ENCODE measurements around the gene SMAD6. TPM values are rescaled to one million over a fixed set of nuclear protein-coding genes. Genes with fewer than 3 reads are reported as not detected.

Gene SMAD6
- total RNA-seq, 2 donors from 2014 or later, result 190 to 213 TPM

DNA sequence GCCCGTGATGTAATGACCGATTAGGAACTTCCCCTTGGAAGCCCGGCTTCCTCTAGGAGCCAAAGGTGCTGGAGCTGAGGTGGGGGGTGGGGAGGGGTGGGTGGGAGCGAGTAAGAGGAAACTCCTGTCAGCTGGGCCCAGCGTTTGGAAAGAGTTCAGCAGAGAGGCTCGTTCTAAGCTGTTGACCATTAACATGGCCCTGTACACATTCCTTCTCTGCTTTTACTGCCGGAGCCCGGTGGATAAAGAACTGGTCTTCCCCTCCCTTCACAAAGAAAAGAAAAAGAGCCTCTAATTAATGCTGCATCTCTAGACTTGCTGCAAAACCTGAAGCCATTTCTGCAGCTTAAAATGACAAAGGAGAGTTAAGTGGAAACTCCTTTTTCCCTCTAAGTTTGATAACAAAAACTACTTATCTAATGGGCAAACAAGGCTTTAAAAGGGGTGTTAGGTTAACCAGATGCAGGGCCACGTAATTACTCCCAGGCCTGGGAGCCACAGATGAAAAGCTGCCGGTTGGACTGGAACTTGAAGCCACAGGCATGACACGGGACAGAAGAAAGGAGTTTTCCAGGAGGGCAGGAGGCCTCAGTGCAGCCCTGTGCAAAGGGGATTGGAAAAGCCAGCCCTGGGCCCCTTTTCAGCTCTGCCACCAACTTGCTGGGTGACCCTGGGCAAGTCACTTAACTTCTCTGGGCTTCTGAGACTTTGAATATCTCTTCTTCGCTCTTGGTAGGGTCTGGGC lies 71.3 kb downstream of the SMAD6 start:
- TF ChIP-seq, protein P1, sequence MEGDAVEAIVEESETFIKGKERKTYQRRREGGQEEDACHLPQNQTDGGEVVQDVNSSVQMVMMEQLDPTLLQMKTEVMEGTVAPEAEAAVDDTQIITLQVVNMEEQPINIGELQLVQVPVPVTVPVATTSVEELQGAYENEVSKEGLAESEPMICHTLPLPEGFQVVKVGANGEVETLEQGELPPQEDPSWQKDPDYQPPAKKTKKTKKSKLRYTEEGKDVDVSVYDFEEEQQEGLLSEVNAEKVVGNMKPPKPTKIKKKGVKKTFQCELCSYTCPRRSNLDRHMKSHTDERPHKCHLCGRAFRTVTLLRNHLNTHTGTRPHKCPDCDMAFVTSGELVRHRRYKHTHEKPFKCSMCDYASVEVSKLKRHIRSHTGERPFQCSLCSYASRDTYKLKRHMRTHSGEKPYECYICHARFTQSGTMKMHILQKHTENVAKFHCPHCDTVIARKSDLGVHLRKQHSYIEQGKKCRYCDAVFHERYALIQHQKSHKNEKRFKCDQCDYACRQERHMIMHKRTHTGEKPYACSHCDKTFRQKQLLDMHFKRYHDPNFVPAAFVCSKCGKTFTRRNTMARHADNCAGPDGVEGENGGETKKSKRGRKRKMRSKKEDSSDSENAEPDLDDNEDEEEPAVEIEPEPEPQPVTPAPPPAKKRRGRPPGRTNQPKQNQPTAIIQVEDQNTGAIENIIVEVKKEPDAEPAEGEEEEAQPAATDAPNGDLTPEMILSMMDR (conservative IDR thresholded peaks at IDR 0.05), result no peak
- no peaks in the 10 kb centered on the region for H3K27me3 Mint-ChIP-seq (ENCODE audit: insufficient read depth)
- Histone ChIP-seq H3K9me3 (ENCODE audit: control insufficient read depth, low read length) (no peaks in the 10 kb centered on the region), H3K27me3 (ENCODE audit: control insufficient read depth, insufficient read depth, low read length, poor library complexity, severe bottlenecking) (no peaks in the 10 kb centered on the region), H3K9ac (ENCODE audit: extremely low read depth, low read length, poor library complexity, severe bottlenecking) (peak overlapping the region; percentile 50), H3K27ac (ENCODE audit: low read depth, low read length) (peak overlapping the region; percentile 96), H3K4me1 (ENCODE audit: control insufficient read depth, insufficient read depth, low read length) (peaks cover 40% of the 10 kb centered on the region), H3K36me3 (ENCODE audit: control insufficient read depth, insufficient read depth, low read length) (peaks cover 58% of the 10 kb centered on the region), H3K4me3 (ENCODE audit: low read length) (peak overlapping the region; percentile 56)
- H3K36me3 Mint-ChIP-seq (ENCODE audit: low read depth), result peaks cover 48% of the 10 kb centered on the region
- H3K4me3 Mint-ChIP-seq, result peak overlapping the region; percentile 28
- no peak for DNase-seq
- 53 to 54% methylated on average over 7 to 12 of the region's 12 CpGs for WGBS, 2 experiments (ENCODE audit: insufficient coverage in 1 of 2, insufficient read length in 1 of 2)
- H3K9me3 Mint-ChIP-seq, result no peaks in the 10 kb centered on the region
- H3K27ac Mint-ChIP-seq, result peak overlapping the region; percentile 90
- peaks cover 77% of the 10 kb centered on the region for H3K4me1 Mint-ChIP-seq

DNA sequence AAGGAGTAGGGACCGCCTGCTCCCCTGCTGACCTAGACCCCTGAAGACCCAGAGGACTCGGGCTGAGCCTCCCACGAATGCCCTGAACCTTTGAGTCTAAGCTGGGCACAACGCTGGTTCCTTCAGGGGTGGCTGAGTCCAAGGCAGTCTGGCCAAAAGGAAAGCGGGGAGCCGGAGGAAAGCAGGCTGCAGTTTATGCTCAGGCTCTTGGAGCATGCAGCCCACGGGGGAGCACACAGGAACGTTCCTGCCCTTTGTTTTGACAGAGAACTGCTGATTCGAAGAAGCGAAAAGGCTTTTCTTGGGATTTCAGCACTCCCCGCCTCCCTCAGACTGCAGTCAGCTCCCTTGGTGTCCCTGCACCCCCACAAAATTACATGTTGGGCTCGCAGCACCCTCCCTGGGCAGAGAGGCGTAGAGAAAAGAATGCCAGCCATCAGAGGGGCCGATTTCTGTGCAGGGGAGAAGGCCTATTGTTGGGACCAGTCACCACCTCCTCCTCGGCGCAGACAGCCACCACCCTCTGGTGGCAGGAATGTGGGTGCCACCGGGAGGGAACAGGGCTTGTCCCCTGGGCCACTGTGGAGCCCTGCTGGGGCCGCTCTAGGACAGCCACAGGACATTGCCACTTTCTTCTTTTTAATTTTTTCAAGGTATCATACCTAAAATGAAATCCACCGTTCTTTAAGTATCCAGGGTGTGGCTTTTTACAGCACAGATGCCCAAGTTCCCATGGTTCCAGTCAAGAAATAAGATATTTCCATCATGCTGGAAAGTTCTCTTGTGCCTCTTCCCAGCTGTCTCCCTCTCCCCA lies 72.2 kb downstream of the SMAD6 start:
- H3K4me1 ChIP-seq (ENCODE audit: control insufficient read depth, insufficient read depth, low read length), result peaks cover 40% of the 10 kb centered on the region
- Mint-ChIP-seq H3K27ac (peak overlapping the region; percentile 90), H3K4me1 (peaks cover 77% of the 10 kb centered on the region), H3K9me3 (no peaks in the 10 kb centered on the region), H3K4me3 (peak overlapping the region; percentile 28), H3K27me3 (ENCODE audit: insufficient read depth) (no peaks in the 10 kb centered on the region), H3K36me3 (ENCODE audit: low read depth) (peaks cover 39% of the 10 kb centered on the region)
- H3K9me3 ChIP-seq (ENCODE audit: control insufficient read depth, low read length), result no peaks in the 10 kb centered on the region
- no peak overlapping the region for H3K4me3 ChIP-seq (ENCODE audit: low read length)
- peaks cover 58% of the 10 kb centered on the region for H3K36me3 ChIP-seq (ENCODE audit: control insufficient read depth, insufficient read depth, low read length)
- TF ChIP-seq, protein P1 (conservative IDR thresholded peaks at IDR 0.05), result peak; percentile 99
- 46 to 52% methylated on average over 10 to 19 of the region's 19 CpGs for WGBS, 2 experiments (ENCODE audit: insufficient coverage in 1 of 2, insufficient read length in 1 of 2)
- DNase-seq, result peak; percentile 98
- H3K9ac ChIP-seq (ENCODE audit: extremely low read depth, low read length, poor library complexity, severe bottlenecking), result peak overlapping the region; percentile 50
- H3K27me3 ChIP-seq (ENCODE audit: control insufficient read depth, insufficient read depth, low read length, poor library complexity, severe bottlenecking), result no peaks in the 10 kb centered on the region
- H3K27ac ChIP-seq (ENCODE audit: low read depth, low read length), result peak overlapping the region; percentile 96

DNA sequence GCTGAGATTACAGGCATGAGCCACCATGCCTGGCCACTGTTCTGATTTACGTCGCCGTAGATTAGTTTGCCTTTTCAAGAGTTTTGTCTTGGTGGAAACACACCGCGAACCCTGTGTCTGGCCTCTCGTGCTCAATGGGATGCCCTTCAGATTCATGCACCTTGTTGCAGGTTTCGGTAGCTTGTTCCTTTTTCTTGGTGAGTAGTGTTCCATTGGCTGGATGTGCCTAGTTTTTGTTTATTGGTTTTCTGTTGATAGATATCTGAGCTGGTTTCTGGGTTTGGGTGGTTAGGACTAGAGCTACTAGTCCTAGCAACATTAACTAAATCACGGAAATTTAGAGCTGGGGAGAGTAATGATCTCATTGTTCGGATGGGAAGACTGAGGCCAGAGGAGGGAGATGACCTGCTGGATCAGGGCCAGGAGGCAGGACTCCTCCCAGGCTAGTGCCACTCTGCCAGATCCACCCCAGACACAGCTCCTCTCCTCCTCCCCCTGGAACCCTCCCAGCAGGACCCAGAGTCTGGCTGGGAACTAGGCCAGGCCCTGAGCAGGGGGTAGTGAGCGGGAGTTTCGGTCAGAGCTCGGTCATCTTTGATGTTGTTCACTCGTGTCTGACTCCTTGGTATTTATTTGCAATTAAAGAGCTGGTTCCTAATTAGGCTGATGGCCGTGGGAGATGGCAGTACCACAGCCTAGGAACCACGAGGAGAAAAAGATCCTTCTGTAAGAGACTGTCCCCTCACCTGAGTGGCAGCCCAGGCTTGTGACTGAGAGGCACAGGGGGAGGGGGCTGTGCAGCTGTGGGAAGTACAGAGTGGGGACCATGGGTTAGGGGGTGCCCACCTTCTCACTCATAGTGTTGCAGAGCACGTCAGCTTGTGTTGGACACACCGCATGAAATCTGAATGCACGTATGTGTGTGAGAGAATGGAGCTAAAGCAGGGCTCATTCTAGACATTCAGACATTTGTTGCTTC lies 73.4 kb downstream of the SMAD6 start:
- H3K9me3 ChIP-seq (ENCODE audit: control insufficient read depth, low read length), result no peaks in the 10 kb centered on the region
- DNase-seq, result no peak
- no peak overlapping the region for H3K27ac ChIP-seq (ENCODE audit: low read depth, low read length)
- no peak overlapping the region for H3K9ac ChIP-seq (ENCODE audit: extremely low read depth, low read length, poor library complexity, severe bottlenecking)
- TF ChIP-seq, protein P1 (conservative IDR thresholded peaks at IDR 0.05), result no peak
- Mint-ChIP-seq H3K4me1 (peaks cover 69% of the 10 kb centered on the region), H3K36me3 (ENCODE audit: low read depth) (peaks cover 36% of the 10 kb centered on the region), H3K27ac (peak overlapping the region; percentile 82), H3K27me3 (ENCODE audit: insufficient read depth) (no peaks in the 10 kb centered on the region), H3K4me3 (no peak overlapping the region), H3K9me3 (no peaks in the 10 kb centered on the region)
- H3K4me3 ChIP-seq (ENCODE audit: low read length), result no peak overlapping the region
- peaks cover 62% of the 10 kb centered on the region for H3K36me3 ChIP-seq (ENCODE audit: control insufficient read depth, insufficient read depth, low read length)
- H3K4me1 ChIP-seq (ENCODE audit: control insufficient read depth, insufficient read depth, low read length), result peaks cover 37% of the 10 kb centered on the region
- 92 to 97% methylated on average over 15 to 18 of the region's 18 CpGs for WGBS, 2 experiments (ENCODE audit: insufficient coverage in 1 of 2, insufficient read length in 1 of 2)
- H3K27me3 ChIP-seq (ENCODE audit: control insufficient read depth, insufficient read depth, low read length, poor library complexity, severe bottlenecking), result no peaks in the 10 kb centered on the region
